GM13977 (cell line): ENCODE data around the gene TRPV4.
"Not testable (repeated sequence)": the region's sequence is repeated elsewhere in the genome, so short reads cannot be mapped to it uniquely, and the experiment has no call there.

Experiments
- DNase-seq: peaks from one replicate; pipeline ENCODE4 v3.0.0; 2012; ENCODE audit warnings: low spot score
- CTCF ChIP-seq: IDR thresholded peaks from 2 replicates; pipeline ENCODE4 v1.5.1; 2012; ENCODE audit warnings: mild to moderate bottlenecking, control low read depth; ENCODE audit not compliant: insufficient read depth; ENCODE audit errors: extremely low read depth, missing control alignments
- in situ Hi-C: fragments of 300-500 bp; cut with MboI; formaldehyde crosslinking; loops from one replicate; pipeline ENCODE4 v1.12.0; 2022; ENCODE audit warnings: low sequenced_read_pairs, low pct_unique_long_range_greater_than_20kb, mixed read lengths, inconsistent platforms; ENCODE audit not compliant: unreplicated experiment

TRPV4 gene

GRCh38 chr12:109860977-109861376 is 27.8 kb upstream of the TRPV4 start:
- in situ Hi-C loops, result no loop called here
- no peak for DNase-seq
- TF ChIP-seq CTCF, result no peak

GRCh38 chr12:109858764-109859163 is 25.6 kb upstream of the TRPV4 start:
- in situ Hi-C loops, result no loop called here
- no peak for DNase-seq
- no peak for TF ChIP-seq CTCF

- no peak for TF ChIP-seq CTCF
- DNase-seq, result no peak
- in situ Hi-C loops, result no loop called here
Observed at GRCh38 chr12:109857715-109858114, 24.5 kb upstream of the TRPV4 start.

- DNase-seq, result no peak
- in situ Hi-C loops, result no loop called here
- no peak for TF ChIP-seq CTCF
Observed at GRCh38 chr12:109855377-109855776, 22.2 kb upstream of the TRPV4 start.

GRCh38 chr12:109850518-109850917 is 17.3 kb upstream of the TRPV4 start:
- DNase-seq, in situ Hi-C loops: not testable (repeated sequence)

GRCh38 chr12:109847142-109847735 is 14.0 kb upstream of the TRPV4 start:
- no peak for TF ChIP-seq CTCF
- DNase-seq, result no peak
- in situ Hi-C loops, result no loop called here

GRCh38 chr12:109845824-109846205 is 12.6 kb upstream of the TRPV4 start:
- no peak for DNase-seq
- no peak for TF ChIP-seq CTCF
- in situ Hi-C loops, result no loop called here
